H1 (cell line): Measurements from ENCODE around the gene HTR2B. TPM values are rescaled to one million over a fixed set of nuclear protein-coding genes. Genes with fewer than 3 reads are reported as not detected.

ENCODE experiments used
- CTCF ChIA-PET: fragments of 300-600 bp; sonication (Branson Sonifier 250); formaldehyde crosslinking; loops from one replicate; lab custom pipeline; 2021; ENCODE audit not compliant: partially characterized antibody; lab: Charles Lee
- POLR2A ChIA-PET: fragments of 300-600 bp; sonication (Branson Sonifier 250); formaldehyde crosslinking; loops from one replicate; lab custom pipeline; 2021; ENCODE audit warnings: inconsistent platforms; ENCODE audit not compliant: partially characterized antibody; lab: Charles Lee
- DNase-seq, 2 experiments: peaks; one replicate each; pipeline versions ENCODE4 v3.0.0 to v3.0.0-alpha.2; 2010 to 2022; ENCODE audit warnings: low spot score in 2 of 2, low read depth in 1 of 2, mixed read lengths in 1 of 2
- FAIRE-seq: peaks from 2 replicates; lab custom pipeline; 2011; peaks lifted over from hg19 to GRCh38; lab: Jason Lieb, UNC
- H2AFZ ChIP-seq: 2 replicates; pipeline ENCODE4 v1.8.1; 2012; ENCODE audit warnings: low read length, inconsistent platforms
- H2AK5ac ChIP-seq: 2 replicates; pipeline ENCODE4 v1.6.1; 2013; ENCODE audit warnings: low read depth, low read length
- H2BK120ac ChIP-seq: replicated peaks from 2 replicates; pipeline ENCODE3; 2013; ENCODE audit warnings: low read depth, low read length, inconsistent platforms
- H2BK12ac ChIP-seq: 2 replicates; pipeline ENCODE4 v1.6.1; 2013; ENCODE audit warnings: low read depth, low read length
- H2BK15ac ChIP-seq: 2 replicates; pipeline ENCODE4 v1.6.1; 2013; ENCODE audit warnings: low read length
- H2BK20ac ChIP-seq: 2 replicates; pipeline ENCODE4 v1.6.1; 2013; ENCODE audit warnings: low read length
- H2BK5ac ChIP-seq: 2 replicates; pipeline ENCODE4 v1.6.1; 2013; ENCODE audit warnings: low read depth, low read length
- H3K14ac ChIP-seq: 2 replicates; pipeline ENCODE4 v1.6.1; 2013; ENCODE audit warnings: inconsistent platforms; ENCODE audit not compliant: insufficient read length
- H3K18ac ChIP-seq: 2 replicates; pipeline ENCODE4 v1.6.1; 2013; ENCODE audit warnings: low read length; ENCODE audit errors: extremely low read depth
- H3K23ac ChIP-seq: 2 replicates; pipeline ENCODE4 v1.6.1; 2013; ENCODE audit warnings: inconsistent platforms; ENCODE audit not compliant: insufficient read length
- H3K23me2 ChIP-seq: 2 replicates; pipeline ENCODE4 v1.6.1; 2013; ENCODE audit warnings: low read depth, low read length
- H3K27ac ChIP-seq: 2 replicates; pipeline ENCODE4 v1.6.1; 2011; ENCODE audit warnings: low read depth, low read length, inconsistent platforms
- H3K27me3 ChIP-seq, 4 experiments: replicated peaks in 1 of 4; 1 replicate in 1 of 4; 2 replicates in 3 of 4; pipeline versions ENCODE4 v1.6.1 to v1.8.1; 2011 to 2013; ENCODE audit warnings: low read length in 3 of 4, mild to moderate bottlenecking in 3 of 4, inconsistent platforms in 2 of 4, mixed read lengths in 2 of 4, moderate library complexity in 1 of 4; ENCODE audit not compliant: control insufficient read depth in 3 of 4, insufficient read depth in 3 of 4; ENCODE audit errors: extremely low read depth in 1 of 4
- H3K36me3 ChIP-seq, 4 experiments: 2 replicates each; pipeline versions ENCODE4 v1.6.1 to v1.8.1; 2011 to 2013; ENCODE audit warnings: mild to moderate bottlenecking in 4 of 4, low read length in 3 of 4, moderate library complexity in 2 of 4, control low read depth in 1 of 4, inconsistent platforms in 1 of 4; ENCODE audit not compliant: insufficient read depth in 4 of 4, control insufficient read depth in 2 of 4
- H3K4ac ChIP-seq: replicated peaks from 2 replicates; pipeline ENCODE3; 2013; ENCODE audit warnings: low read length, low read depth, mixed read lengths, inconsistent platforms; ENCODE audit not compliant: insufficient read length
- H3K4me1 ChIP-seq, 4 experiments: replicated peaks in 1 of 4; 1 replicate in 1 of 4; 2 replicates in 3 of 4; pipeline versions ENCODE4 v1.6.1 to v1.8.1; 2011 to 2013; ENCODE audit warnings: low read length in 3 of 4, inconsistent platforms in 2 of 4, mixed read lengths in 1 of 4; ENCODE audit not compliant: insufficient read depth in 4 of 4, control insufficient read depth in 3 of 4
- H3K4me2 ChIP-seq, 2 experiments: 2 replicates each; pipeline versions ENCODE4 v1.6.1 to v1.8.1; 2011 to 2013; ENCODE audit warnings: low read depth in 2 of 2, low read length in 2 of 2, control low read depth in 1 of 2, inconsistent platforms in 1 of 2, mild to moderate bottlenecking in 1 of 2; ENCODE audit not compliant: insufficient read depth in 1 of 2
- H3K4me3 ChIP-seq, 4 experiments: fragments of 200-600, 300-600 bp in 1 of 4; sonication (generic), shearing (Covaris generic), sonication (Bioruptor Twin) in 1 of 4; 2 replicates each; pipeline versions ENCODE4 v1.5.1 to v1.8.1; 2011 to 2016; ENCODE audit warnings: low read length in 4 of 4, low read depth in 3 of 4, control low read depth in 2 of 4, inconsistent platforms in 2 of 4, mild to moderate bottlenecking in 2 of 4, mixed read lengths in 1 of 4, moderate library complexity in 1 of 4; ENCODE audit not compliant: insufficient read depth in 2 of 4; ENCODE audit errors: extremely low read depth in 1 of 4
- H3K56ac ChIP-seq: replicated peaks from 2 replicates; pipeline ENCODE3; 2013; ENCODE audit warnings: low read depth, mild to moderate bottlenecking, mixed read lengths, low read length, inconsistent platforms; ENCODE audit not compliant: insufficient read length
- H3K79me1 ChIP-seq: 2 replicates; pipeline ENCODE4 v1.6.1; 2013; ENCODE audit warnings: low read depth, low read length, control low read depth
- H3K79me2 ChIP-seq, 2 experiments: 2 replicates each; pipeline versions ENCODE4 v1.6.1 to v1.8.1; 2012 to 2013; ENCODE audit warnings: low read length in 2 of 2, mild to moderate bottlenecking in 2 of 2, inconsistent platforms in 1 of 2; ENCODE audit not compliant: insufficient read depth in 2 of 2, control insufficient read depth in 1 of 2
- H3K9ac ChIP-seq, 4 experiments: replicated peaks in 1 of 4; 1 replicate in 1 of 4; 2 replicates in 3 of 4; pipeline versions ENCODE4 v1.6.1 to v1.8.1; 2011 to 2013; ENCODE audit warnings: low read depth in 3 of 4, low read length in 3 of 4, control low read depth in 2 of 4, mild to moderate bottlenecking in 2 of 4, moderate library complexity in 2 of 4, inconsistent platforms in 1 of 4; ENCODE audit errors: extremely low read depth in 1 of 4
- H3K9me3 ChIP-seq, 2 experiments: 2 replicates each; pipeline versions ENCODE4 v1.6.1 to v1.8.1; 2012 to 2013; ENCODE audit warnings: mild to moderate bottlenecking in 2 of 2, moderate library complexity in 2 of 2, control low read depth in 1 of 2, inconsistent platforms in 1 of 2, low read depth in 1 of 2, low read length in 1 of 2, mixed read lengths in 1 of 2; ENCODE audit not compliant: insufficient read depth in 2 of 2
- H4K20me1 ChIP-seq, 2 experiments: replicated peaks in 1 of 2; 2 replicates each; pipeline versions ENCODE3 to v1.8.1; 2011 to 2013; ENCODE audit warnings: inconsistent platforms in 2 of 2, low read length in 2 of 2, mild to moderate bottlenecking in 1 of 2; ENCODE audit not compliant: insufficient read depth in 2 of 2, control insufficient read depth in 1 of 2
- H4K5ac ChIP-seq: 2 replicates; pipeline ENCODE4 v1.6.1; 2013; ENCODE audit warnings: low read length, low read depth, mixed read lengths, inconsistent platforms; ENCODE audit not compliant: insufficient read length
- H4K8ac ChIP-seq: 2 replicates; pipeline ENCODE4 v1.8.0; 2013; ENCODE audit warnings: mild to moderate bottlenecking, moderate library complexity, low read length, inconsistent platforms; ENCODE audit not compliant: insufficient read depth; ENCODE audit errors: extremely low read depth
- H4K91ac ChIP-seq: replicated peaks from 2 replicates; pipeline ENCODE3; 2013; ENCODE audit warnings: low read length, mixed read lengths, inconsistent platforms; ENCODE audit not compliant: insufficient read length
- ASH2L ChIP-seq: fragments of 200-600, 300-600 bp; sonication (generic); IDR thresholded peaks from one replicate; pipeline ENCODE4 v1.7.1; 2017; ENCODE audit warnings: low read length
- CHD1 ChIP-seq: IDR thresholded peaks from 2 replicates; pipeline ENCODE4 v1.6.1; 2012; ENCODE audit warnings: low read depth, low read length, improper control_type of control experiment
- EZH2 ChIP-seq: fragments of 200-600 bp; sonication (generic); IDR thresholded peaks from 2 replicates; pipeline ENCODE4 v1.7.1; 2012; ENCODE audit warnings: low read depth, mild to moderate bottlenecking, moderate library complexity, low read length, inconsistent platforms; ENCODE audit not compliant: severe bottlenecking
- MAFK ChIP-seq: IDR thresholded peaks from 2 replicates; pipeline ENCODE4 v1.6.1; 2012; ENCODE audit warnings: low read depth, mild to moderate bottlenecking, improper control_type of control experiment, low read length
- NANOG ChIP-seq: IDR thresholded peaks from 2 replicates; pipeline ENCODE4 v1.6.1; 2011; ENCODE audit warnings: low read length, low read depth, mild to moderate bottlenecking, inconsistent platforms; ENCODE audit not compliant: insufficient read depth, poor library complexity, severe bottlenecking
- POU5F1 ChIP-seq: IDR thresholded peaks from 2 replicates; pipeline ENCODE4 v1.6.1; 2011; ENCODE audit warnings: low read depth, mild to moderate bottlenecking, low read length, moderate library complexity
- RNF2 ChIP-seq: fragments of 200-900, 300-1000 bp; sonication (generic); IDR thresholded peaks from 2 replicates; pipeline ENCODE4 v1.7.1; 2016; ENCODE audit warnings: borderline replicate concordance, low read depth, mild to moderate bottlenecking, antibody characterized with exemption, low read length; ENCODE audit not compliant: poor library complexity, severe bottlenecking; ENCODE audit errors: missing control alignments
- TCF12 ChIP-seq: IDR thresholded peaks from 2 replicates; pipeline ENCODE4 v1.6.1; 2011; ENCODE audit warnings: low read depth, mild to moderate bottlenecking, low read length
- TEAD4 ChIP-seq: IDR thresholded peaks from 2 replicates; pipeline ENCODE4 v1.6.1; 2012; ENCODE audit warnings: low read depth, low read length, inconsistent platforms, mixed read lengths
- WGBS, 2 experiments: shearing (Covaris generic) in 1 of 2; methylation state at CpG; one replicate each; pipeline versions ENCODE4 v1.1.6 to v1.1.7; 2013 to 2015; ENCODE audit warnings: low lambda C conversion rate in 2 of 2, mixed read lengths in 2 of 2, inconsistent platforms in 1 of 2, low coverage in 1 of 2, missing lambda C conversion rate in 1 of 2; ENCODE audit not compliant: insufficient replicate concordance in 2 of 2, insufficient coverage in 1 of 2, insufficient read length in 1 of 2; ENCODE audit errors: extremely low coverage in 1 of 2, missing lambda C conversion rate in 1 of 2; 5-methylcytosine and 5-hydroxymethylcytosine counted together
- polyA plus RNA-seq, 7 experiments: library from polyadenylated mRNA; depleted of rRNA in 3 of 7; stranded (reverse) in 5 of 7; unstranded in 2 of 7; fragments of >200 nt in 5 of 7; fragments of 200-250 nt in 2 of 7; gene quantifications; 1 replicate in 5 of 7; 2 replicates in 1 of 7; 4 replicates in 1 of 7; pipeline versions ENCODE4 v1.2.1 to v1.2.3, GENCODE V29; 2011 to 2013; ENCODE audit warnings: missing spikeins in 2 of 7, mixed read lengths in 2 of 7
- total RNA-seq: library from RNA; stranded (reverse); fragmentation: NEBNext Ultra II Directional; extraction: Animal tissue kit (Norgen Biotek cat#: 25700); gene quantifications from 2 replicates; pipeline ENCODE4 v1.2.1, GENCODE V29; 2021
- TF ChIP-seq, protein P1 (sequence below): IDR thresholded peaks from 2 replicates; pipeline ENCODE4 v1.6.1; 2011; ENCODE audit warnings: low read length, improper control_type of control experiment
- TF ChIP-seq, protein P2 (sequence below): IDR thresholded peaks from 2 replicates; pipeline ENCODE4 v1.6.1; 2012; ENCODE audit warnings: inconsistent platforms

HTR2B gene
- total and polyA plus RNA-seq, 2 of the 8 experiments (the other 6 are each of a cell fraction or from before 2014, with no cell fraction given) = not detected

DNA sequence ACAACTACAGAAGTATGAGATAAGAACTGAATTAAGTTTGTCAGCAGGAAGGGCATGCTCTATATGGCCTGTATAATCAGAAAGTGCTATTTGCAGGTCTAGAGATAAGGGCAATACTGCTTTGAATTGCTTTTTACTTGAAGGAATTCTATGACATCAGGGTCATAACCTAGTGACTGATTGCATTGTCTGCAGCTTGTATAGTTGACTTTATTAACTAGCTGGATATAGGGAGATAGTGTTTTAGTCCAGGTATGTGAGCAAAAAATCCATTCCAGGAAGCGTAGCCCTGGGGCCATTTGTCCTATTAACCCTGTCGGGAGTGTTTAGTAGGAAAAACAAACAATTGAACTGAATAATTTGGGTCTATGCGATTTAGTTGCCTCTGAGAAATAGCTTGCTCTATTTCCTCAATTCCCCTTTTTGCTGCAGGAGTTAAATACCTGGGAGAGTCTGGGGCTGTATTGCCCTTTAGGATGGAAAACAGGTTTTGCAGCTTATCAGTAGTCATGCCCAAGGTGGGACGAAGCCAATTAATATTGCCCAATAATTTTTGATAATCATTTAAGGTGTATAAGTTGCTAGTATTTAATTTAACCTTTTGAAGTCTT lies 30.0 kb downstream of the HTR2B start:
- no peak overlapping the region for H3K9ac ChIP-seq
- no peak overlapping the region for H3K4ac ChIP-seq
- no peak for TF ChIP-seq RNF2
- no peak for TF ChIP-seq MAFK
- TF ChIP-seq TEAD4 = no peak
- no peak for TF ChIP-seq NANOG
- TF ChIP-seq EZH2 = no peak
- TF ChIP-seq, protein P1, sequence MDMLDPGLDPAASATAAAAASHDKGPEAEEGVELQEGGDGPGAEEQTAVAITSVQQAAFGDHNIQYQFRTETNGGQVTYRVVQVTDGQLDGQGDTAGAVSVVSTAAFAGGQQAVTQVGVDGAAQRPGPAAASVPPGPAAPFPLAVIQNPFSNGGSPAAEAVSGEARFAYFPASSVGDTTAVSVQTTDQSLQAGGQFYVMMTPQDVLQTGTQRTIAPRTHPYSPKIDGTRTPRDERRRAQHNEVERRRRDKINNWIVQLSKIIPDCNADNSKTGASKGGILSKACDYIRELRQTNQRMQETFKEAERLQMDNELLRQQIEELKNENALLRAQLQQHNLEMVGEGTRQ = no peak
- TF ChIP-seq, protein P2, sequence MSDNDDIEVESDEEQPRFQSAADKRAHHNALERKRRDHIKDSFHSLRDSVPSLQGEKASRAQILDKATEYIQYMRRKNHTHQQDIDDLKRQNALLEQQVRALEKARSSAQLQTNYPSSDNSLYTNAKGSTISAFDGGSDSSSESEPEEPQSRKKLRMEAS = no peak
- TF ChIP-seq TCF12 = no peak
- no peak for TF ChIP-seq CHD1
- TF ChIP-seq ASH2L = no peak
- no peak for TF ChIP-seq POU5F1
- no peak overlapping the region for H3K4me3 ChIP-seq
- ChIA-PET CTCF (interaction anchor here (0.8 to 1.5 kb wide), 4 partner anchors 9 to 316 kb away, joined by 3 to 5 read pairs (median 3); no protein-coding TSS in a partner anchor), POLR2A (interaction anchor here (0.7 to 0.8 kb wide), 2 partner anchors 110 to 260 kb away, joined by 3 read pairs; no protein-coding TSS in a partner anchor)
- H3K4me2 ChIP-seq = no peak overlapping the region
- no peak overlapping the region for H2BK20ac ChIP-seq
- no peak overlapping the region for H3K23ac ChIP-seq
- no peaks in the 10 kb centered on the region for H4K20me1 ChIP-seq
- no peak overlapping the region for H2BK15ac ChIP-seq
- H2BK120ac ChIP-seq = no peak overlapping the region
- no peak overlapping the region for H3K14ac ChIP-seq
- FAIRE-seq = no peak
- H3K79me2 ChIP-seq = peaks cover 0 to 2% of the 10 kb centered on the region in 2 experiments; a peak in 1 of 4 replicates
- no peak overlapping the region for H4K91ac ChIP-seq
- H4K8ac ChIP-seq = no peak overlapping the region
- no peak overlapping the region for H2BK5ac ChIP-seq
- 92% methylated on average over 4 of the region's 4 CpGs; no CpG with 5 or more reads in 1 of the 2 experiments for WGBS, 2 experiments
- no peak overlapping the region for H2AFZ ChIP-seq
- H3K56ac ChIP-seq = no peak overlapping the region
- no peaks in the 10 kb centered on the region for H3K4me1 ChIP-seq
- H3K27me3 ChIP-seq = no peaks in the 10 kb centered on the region
- no peak overlapping the region for H3K18ac ChIP-seq
- no peaks in the 10 kb centered on the region for H3K79me1 ChIP-seq
- H3K9me3 ChIP-seq = peaks cover 14 to 22% of the 10 kb centered on the region in 2 experiments
- H3K36me3 ChIP-seq = peaks cover 0 to 49% (median 10%) of the 10 kb centered on the region in 4 experiments; a peak in 5 of 8 replicates
- no peak overlapping the region for H2BK12ac ChIP-seq
- no peaks in the 10 kb centered on the region for H3K23me2 ChIP-seq
- no peak overlapping the region for H4K5ac ChIP-seq
- no peak overlapping the region for H2AK5ac ChIP-seq
- no peak overlapping the region for H3K27ac ChIP-seq
- no peak for DNase-seq
